Body of pancreas (tissue), 4 donors: Measurements from ENCODE around the gene GUCY2D.

ENCODE experiments used
- CTCF ChIP-seq, 7 experiments: fragments of 450-650 bp in 4 of 7; fragments of 200-600 bp in 3 of 7; sonication (generic) in 3 of 7; IDR thresholded peaks; one replicate each; pipeline ENCODE4 v1.5.1; 2016 to 2019; ENCODE audit warnings: antibody characterized with exemption in 7 of 7
- POLR2A ChIP-seq, 3 donors: fragments of 450-650 bp; IDR thresholded peaks; one replicate each; pipeline ENCODE4 v1.6.1; 2016; ENCODE audit warnings: antibody characterized with exemption in 3 of 3, mild to moderate bottlenecking in 2 of 3

- no peak for TF ChIP-seq CTCF (IDR thresholded peaks at IDR 0.05)
- TF ChIP-seq POLR2A (IDR thresholded peaks at IDR 0.05) = no peak
Measured at GRCh38 chr17:7992516-7992915, 9.9 kb upstream of the GUCY2D start.
